ENCODE measurements around the gene MS4A14. TPM values are rescaled to one million over a fixed set of nuclear protein-coding genes. Genes with fewer than 3 reads are reported as not detected.

MS4A14 gene
- total RNA-seq, 1 donor from 2014 or later = not detected

GRCh38 chr11:60376601-60377000 is 19.7 kb upstream of the MS4A14 start:
- Histone ChIP-seq H3K27me3 (ENCODE audit: control insufficient read depth, insufficient read depth, low read length) (no peaks in the 10 kb centered on the region), H3K36me3 (ENCODE audit: control insufficient read depth, insufficient read depth, low read length) (no peaks in the 10 kb centered on the region), H3K4me3 (ENCODE audit: low read depth, low read length) (no peak overlapping the region)
- DNase-seq (ENCODE audit: low read depth) = no peak
- TF ChIP-seq, protein P1, sequence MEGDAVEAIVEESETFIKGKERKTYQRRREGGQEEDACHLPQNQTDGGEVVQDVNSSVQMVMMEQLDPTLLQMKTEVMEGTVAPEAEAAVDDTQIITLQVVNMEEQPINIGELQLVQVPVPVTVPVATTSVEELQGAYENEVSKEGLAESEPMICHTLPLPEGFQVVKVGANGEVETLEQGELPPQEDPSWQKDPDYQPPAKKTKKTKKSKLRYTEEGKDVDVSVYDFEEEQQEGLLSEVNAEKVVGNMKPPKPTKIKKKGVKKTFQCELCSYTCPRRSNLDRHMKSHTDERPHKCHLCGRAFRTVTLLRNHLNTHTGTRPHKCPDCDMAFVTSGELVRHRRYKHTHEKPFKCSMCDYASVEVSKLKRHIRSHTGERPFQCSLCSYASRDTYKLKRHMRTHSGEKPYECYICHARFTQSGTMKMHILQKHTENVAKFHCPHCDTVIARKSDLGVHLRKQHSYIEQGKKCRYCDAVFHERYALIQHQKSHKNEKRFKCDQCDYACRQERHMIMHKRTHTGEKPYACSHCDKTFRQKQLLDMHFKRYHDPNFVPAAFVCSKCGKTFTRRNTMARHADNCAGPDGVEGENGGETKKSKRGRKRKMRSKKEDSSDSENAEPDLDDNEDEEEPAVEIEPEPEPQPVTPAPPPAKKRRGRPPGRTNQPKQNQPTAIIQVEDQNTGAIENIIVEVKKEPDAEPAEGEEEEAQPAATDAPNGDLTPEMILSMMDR (IDR thresholded peaks at IDR 0.05; ENCODE audit: insufficient read depth, low read length, poor library complexity, severe bottlenecking) = no peak

GRCh38 chr11:60377401-60378136 is 18.7 kb upstream of the MS4A14 start:
- no peak for DNase-seq (ENCODE audit: low read depth)
- Histone ChIP-seq H3K36me3 (ENCODE audit: control insufficient read depth, insufficient read depth, low read length) (no peaks in the 10 kb centered on the region), H3K4me3 (ENCODE audit: low read depth, low read length) (no peak overlapping the region), H3K27me3 (ENCODE audit: control insufficient read depth, insufficient read depth, low read length) (no peaks in the 10 kb centered on the region)
- TF ChIP-seq, protein P1 (IDR thresholded peaks at IDR 0.05; ENCODE audit: insufficient read depth, low read length, poor library complexity, severe bottlenecking) = no peak

DNA sequence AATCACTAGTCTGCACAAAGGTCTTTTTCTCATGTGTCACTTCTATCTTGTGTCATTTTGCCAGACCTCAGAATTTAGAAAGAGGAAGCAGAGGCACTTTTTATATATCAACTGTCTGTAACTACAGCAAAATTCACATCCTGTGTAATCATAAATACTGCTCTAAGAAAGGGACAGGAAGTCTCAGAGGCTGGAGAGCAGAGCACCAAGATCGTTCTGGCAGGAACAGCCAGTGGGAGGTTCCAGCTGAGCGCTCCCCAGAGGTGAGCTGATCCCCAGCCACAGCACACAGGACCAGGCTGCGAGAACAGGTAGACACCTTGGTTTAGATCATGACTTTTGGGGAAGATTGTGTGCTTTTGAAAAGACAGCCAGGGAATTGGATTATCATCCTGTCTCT is 17.9 kb upstream of the MS4A14 start, which contains the start of gene MS4A7:
MS4A7 (plus strand) TSS at position 179 of the 400 bp plus-strand sequence. CDS start 4,610 bp downstream, outside the sequence.
- no peak within 1 kb of the TSS for H3K4me3 ChIP-seq (ENCODE audit: low read depth, low read length)
- H3K27me3 ChIP-seq (ENCODE audit: control insufficient read depth, insufficient read depth, low read length) = no peaks in the 10 kb centered on the region
- H3K36me3 ChIP-seq (ENCODE audit: control insufficient read depth, insufficient read depth, low read length) = no peaks in the 10 kb centered on the region
- TF ChIP-seq, protein P1 (IDR thresholded peaks at IDR 0.05; ENCODE audit: insufficient read depth, low read length, poor library complexity, severe bottlenecking) = no peak
- no peak for DNase-seq (ENCODE audit: low read depth)

DNA sequence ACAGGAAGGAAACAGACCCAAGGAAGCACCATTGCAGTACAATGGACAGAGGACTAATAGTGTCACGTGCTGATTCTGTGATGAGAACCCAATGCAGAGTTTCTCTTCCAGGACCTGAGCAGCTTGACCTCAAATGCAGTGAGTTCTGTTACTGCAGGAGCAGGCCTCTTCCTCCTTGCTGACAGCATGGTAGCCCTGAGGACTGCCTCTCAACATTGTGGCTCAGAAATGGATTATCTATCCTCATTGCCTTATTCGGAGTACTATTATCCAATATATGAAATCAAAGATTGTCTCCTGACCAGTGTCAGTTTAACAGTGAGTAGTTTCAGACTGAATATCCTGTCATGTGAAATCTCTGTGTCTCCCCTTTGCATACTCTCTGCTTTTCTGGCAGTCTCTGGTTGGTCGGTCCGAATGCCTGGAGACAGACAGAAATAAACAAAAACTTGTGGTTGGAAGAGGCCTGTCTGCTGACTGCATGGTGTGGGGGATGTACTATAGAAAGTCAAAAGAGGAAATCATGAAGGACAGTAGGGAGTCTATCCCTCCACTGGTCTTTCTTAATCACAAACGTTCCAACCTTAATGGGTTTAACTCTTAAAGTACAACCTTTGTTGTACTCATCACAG is 6.9 kb upstream of the MS4A14 start:
- TF ChIP-seq, protein P1 (IDR thresholded peaks at IDR 0.05; ENCODE audit: insufficient read depth, low read length, poor library complexity, severe bottlenecking) = no peak
- H3K4me3 ChIP-seq (ENCODE audit: low read depth, low read length) = no peak overlapping the region

GRCh38 chr11:60390419-60390818 is 5.8 kb upstream of the MS4A14 start:
- Histone ChIP-seq H3K27me3 (ENCODE audit: control insufficient read depth, insufficient read depth, low read length) (no peaks in the 10 kb centered on the region), H3K4me3 (ENCODE audit: low read depth, low read length) (no peak overlapping the region), H3K36me3 (ENCODE audit: control insufficient read depth, insufficient read depth, low read length) (no peaks in the 10 kb centered on the region)
- DNase-seq (ENCODE audit: low read depth) = no peak
- TF ChIP-seq, protein P1 (IDR thresholded peaks at IDR 0.05; ENCODE audit: insufficient read depth, low read length, poor library complexity, severe bottlenecking) = no peak

More for the DNA sequence above, 6.9 kb upstream of the MS4A14 start:
- DNase-seq (ENCODE audit: low read depth) = no peak
- no peaks in the 10 kb centered on the region for H3K27me3 ChIP-seq (ENCODE audit: control insufficient read depth, insufficient read depth, low read length)
- no peaks in the 10 kb centered on the region for H3K36me3 ChIP-seq (ENCODE audit: control insufficient read depth, insufficient read depth, low read length)

All from kidney epithelial cell (primary cell).